Gastrocnemius medialis (tissue), 4 donors: ENCODE measurements around the gene RHOF.

ENCODE experiments used
- CTCF ChIP-seq, 5 experiments: fragments of 450-650 bp in 3 of 5; fragments of 200-600 bp in 2 of 5; sonication (generic) in 2 of 5; IDR thresholded peaks in 4 of 5; conservative IDR thresholded peaks in 1 of 5; 1 replicate in 4 of 5; 2 replicates in 1 of 5; pipeline ENCODE4 v1.5.1; 2016 to 2019; ENCODE audit warnings: antibody characterized with exemption in 5 of 5, mild to moderate bottlenecking in 3 of 5, moderate library complexity in 3 of 5
- POLR2A ChIP-seq, 2 donors: fragments of 450-650 bp; IDR thresholded peaks; one replicate each; pipeline ENCODE4 v1.6.1; 2017; ENCODE audit warnings: antibody characterized with exemption in 2 of 2, mild to moderate bottlenecking in 2 of 2, moderate library complexity in 2 of 2

GRCh38 chr12:121789233-121789781, 4.2 kb downstream of the RHOF start:
- TF ChIP-seq CTCF (IDR thresholded peaks at IDR 0.05 in 4 of 5, conservative IDR thresholded peaks at IDR 0.05 in 1 of 5) (no peak), POLR2A (IDR thresholded peaks at IDR 0.05) (no peak)
